HK-2 (cell line): ENCODE measurements around the gene FYN.
"Not testable (repeated sequence)": the region's sequence is repeated elsewhere in the genome, so short reads cannot be mapped to it uniquely, and the experiment has no call there.

Experiments
- DNase-seq: peaks from one replicate; pipeline ENCODE4 v3.0.0-alpha.2; 2018; ENCODE audit not compliant: unreplicated experiment

FYN gene

DNA sequence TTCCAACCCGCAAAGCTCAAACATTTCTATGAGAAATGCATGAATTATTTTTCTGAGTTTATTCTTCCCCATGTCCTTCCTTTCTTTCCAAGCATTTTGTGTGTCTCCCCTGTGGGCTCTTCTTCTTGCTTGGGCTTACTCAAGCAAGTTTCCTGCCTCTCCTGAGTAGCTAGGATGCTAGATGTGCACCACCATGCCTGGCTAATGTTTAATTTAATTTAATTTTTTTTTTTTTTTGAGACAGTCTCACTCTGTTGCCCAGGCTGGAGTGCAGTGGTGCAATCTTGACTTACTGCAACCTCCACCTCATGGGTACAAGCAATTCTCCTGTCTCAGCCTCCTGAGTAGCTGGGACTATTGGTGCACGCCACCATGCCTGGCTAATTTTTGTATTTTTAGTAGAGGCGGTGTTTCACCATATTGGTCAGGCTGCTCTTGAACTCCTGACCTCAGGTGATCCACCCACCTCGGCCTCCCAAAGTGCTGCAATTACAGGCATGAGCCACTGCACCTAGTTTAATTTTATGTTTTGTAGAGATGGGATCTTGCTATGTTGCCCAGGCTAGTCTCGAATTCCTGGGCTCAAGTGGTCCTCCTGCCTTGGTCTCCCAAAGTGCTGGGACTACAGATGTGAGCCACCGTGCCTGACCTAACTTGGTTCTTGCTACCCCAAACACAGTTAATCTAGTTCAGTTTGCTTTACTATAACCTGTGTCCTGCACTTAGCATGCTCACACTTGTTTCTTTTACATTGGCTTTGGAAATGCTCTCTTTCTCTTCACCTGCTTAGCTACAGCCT lies 192.2 kb downstream of the FYN start:
- DNase-seq: not testable (repeated sequence)

DNA sequence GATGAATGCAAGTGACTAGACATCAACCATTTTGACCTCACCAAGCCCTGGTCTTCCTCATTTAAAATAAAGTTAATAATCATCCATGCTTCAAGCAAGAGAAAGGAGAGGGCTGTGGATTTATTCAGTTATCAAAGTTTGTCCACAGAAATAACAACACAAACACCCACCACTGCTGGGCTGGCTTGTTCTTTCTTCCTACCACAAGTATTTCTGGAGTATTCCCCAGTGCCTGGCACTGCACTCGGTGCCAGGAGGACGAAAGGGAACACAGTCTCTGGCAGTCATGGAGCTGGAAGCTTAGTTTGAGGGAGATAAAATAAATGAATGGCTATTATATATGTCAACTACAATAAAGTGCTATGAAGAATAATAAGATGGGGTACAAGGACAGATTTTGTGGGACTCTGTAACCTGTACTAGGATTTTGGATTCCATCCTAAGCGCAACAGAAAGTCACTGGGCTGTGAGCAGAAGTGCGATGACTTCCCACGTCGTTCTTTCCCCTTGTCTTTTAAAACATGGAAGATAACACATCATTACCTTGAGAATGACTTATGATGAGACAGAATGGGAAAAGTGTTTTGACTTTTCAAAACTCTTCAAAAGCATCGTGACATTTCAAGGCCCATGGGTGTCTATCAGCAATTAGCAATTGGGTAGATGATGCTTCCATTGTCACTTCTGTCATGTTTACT lies 193.1 kb downstream of the FYN start:
- DNase-seq: no peak

DNA sequence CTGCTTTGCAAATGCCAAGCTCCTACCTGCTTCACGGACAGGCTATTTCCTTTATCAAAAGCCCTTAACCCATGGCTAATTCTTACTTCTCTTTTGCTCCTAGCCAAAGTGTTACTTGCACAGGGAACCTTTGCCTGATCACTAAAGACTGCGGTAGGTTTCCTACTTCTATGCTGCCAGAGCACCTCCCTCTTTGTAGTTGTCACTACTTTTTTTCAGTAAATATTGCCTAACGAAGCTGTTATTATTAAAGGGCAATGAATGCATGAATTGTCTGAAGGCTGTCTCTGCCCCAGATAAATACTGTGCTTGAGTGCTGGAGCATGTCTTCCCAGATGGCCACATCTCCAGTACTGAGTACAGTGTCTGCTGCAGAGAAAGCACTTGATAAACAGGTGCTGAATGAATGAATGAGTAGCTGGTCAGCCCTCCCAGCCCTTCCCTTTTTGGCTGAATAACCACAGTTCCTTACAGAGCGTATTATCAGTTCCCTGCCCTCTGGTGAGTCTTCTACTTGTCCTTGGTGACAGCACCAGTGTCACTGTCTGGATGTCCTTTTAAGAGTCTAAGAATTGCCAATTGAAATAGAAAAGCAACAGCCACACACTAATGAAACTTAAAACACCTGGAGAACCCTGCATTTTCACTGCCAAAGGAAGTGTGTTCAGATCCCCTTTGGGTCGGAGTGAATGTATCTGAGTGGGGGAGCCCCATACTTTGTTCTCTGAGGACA lies 194.0 kb downstream of the FYN start:
- DNase-seq: no peak

DNA sequence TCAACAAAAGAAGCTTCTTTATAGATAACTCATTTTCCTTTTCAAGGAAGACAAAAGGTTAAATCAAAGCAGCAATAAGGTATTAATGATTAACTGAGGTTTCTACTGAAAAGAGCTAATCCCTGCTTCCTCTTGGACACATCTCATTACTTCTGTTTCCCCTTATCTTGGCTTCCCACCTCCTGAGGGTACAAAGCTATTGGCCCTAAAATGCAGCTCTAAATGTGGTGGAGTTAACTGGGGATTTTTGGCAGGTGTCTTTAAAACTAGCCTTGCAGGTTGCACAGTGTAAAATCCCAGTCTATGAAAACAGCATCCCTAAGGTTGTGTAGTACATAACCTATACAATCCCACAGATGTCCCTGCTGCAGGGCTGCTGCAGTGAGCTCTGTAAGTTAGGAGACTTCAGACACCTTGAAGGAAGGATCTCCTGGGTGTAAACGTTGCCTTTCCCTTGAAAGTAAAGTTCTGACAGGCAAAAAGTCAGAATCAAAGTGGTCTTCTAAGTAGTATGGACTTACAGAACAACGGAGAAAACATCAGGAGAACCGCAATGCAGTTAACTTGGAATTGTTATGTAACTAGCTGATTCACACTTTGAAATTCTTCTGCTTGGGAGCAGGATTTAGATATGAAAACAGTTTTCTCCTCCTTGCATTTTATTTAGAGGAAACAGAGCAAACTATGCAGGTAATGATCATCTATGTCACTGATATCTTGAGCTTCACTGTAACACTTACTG lies 195.8 kb downstream of the FYN start:
- DNase-seq: peak; percentile 4

DNA sequence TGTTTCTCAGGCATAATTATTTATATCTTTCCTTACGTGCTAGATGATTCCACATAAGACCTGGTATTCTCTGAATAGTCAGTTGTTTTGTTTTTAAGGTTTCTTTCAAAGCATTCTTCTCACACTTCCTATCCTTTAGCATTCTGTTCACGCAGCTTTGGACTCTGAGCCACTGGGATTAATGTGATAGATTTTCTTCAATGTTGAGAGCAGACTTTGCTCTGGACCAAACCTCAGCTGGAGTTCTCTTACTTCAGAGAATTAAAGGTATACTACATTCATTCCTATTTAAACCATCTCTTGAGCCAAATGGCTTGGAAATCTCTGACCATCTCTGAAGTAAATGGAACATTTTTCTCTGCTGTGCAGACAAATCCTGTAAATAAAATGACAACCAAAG lies 196.9 kb downstream of the FYN start:
- DNase-seq: no peak

DNA sequence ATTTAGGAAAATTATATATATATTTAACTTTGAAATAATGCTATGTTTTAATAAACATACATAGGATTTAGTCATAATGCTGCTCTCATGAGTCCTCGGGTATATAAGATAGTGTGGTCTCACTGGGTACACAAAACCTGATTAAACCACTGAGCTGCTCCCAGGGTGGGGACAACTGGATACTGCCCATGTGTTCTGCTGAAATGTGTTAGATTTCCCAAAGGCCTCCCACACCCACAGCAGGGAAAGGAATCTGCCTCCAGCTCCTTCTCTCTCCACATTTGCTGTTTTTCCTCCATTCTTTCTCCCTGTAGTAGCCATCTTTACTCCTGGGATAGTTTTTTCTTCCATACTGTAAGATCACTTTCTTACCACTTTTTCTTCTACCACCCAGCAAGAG lies 198.4 kb downstream of the FYN start:
- DNase-seq: no peak

DNA sequence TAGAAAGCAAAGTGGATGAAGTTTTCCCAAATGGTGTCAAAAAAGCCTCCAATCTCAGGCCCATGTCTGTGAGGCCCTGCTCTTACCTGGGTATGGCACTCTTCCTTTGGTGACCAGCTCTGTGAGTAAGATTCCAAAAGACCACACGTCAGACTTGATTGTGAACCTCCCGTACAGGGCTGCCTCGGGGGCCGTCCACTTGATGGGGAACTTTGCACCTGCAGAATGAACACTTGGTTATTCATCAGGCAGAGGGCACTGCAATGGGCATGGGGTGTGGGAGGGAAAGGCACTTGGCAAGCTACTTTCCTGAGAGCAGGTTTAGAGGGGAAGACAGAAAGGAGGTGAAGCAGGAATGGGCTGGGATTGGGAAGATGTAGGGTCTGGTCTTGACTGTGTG lies 198.8 kb downstream of the FYN start:
- DNase-seq: no peak

DNA sequence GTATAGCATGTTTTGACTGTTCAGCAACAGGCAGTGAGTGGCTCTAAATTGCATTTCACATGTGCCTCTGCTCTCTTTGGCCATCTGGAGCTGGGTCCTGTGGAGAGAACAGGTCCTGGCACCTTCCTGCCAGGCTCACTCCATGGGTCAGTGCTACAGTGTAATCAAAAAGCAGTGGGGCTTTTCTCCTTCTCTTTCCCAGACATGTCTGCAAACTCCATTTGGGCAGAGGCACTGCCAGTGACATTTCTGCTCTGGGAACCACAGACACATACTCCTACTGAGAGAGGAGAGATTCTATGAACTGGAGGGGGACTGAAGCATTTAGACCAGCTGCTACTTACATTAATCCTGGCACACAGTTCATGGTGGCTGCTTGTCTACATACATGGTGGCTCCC lies 199.3 kb downstream of the FYN start:
- DNase-seq: no peak

DNA sequence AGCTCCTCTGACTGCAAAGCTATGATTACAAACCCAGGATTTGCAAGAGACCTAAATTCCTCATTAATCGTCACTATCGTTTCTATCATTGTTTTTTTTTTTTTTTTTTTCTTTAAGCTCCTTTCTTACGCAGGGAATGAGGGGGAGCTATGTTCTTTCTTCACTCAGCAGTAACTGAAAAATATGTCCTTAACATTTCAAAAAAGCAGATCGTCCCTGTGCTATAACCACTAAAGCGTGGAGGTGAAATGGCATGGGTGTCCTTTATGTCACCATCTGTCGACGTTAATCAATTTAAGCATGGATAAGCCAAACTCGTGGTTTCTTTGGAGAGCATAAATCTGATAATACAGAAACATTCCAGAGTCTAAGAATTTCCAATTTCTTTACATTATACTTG lies 199.7 kb downstream of the FYN start:
- DNase-seq: no peak

DNA sequence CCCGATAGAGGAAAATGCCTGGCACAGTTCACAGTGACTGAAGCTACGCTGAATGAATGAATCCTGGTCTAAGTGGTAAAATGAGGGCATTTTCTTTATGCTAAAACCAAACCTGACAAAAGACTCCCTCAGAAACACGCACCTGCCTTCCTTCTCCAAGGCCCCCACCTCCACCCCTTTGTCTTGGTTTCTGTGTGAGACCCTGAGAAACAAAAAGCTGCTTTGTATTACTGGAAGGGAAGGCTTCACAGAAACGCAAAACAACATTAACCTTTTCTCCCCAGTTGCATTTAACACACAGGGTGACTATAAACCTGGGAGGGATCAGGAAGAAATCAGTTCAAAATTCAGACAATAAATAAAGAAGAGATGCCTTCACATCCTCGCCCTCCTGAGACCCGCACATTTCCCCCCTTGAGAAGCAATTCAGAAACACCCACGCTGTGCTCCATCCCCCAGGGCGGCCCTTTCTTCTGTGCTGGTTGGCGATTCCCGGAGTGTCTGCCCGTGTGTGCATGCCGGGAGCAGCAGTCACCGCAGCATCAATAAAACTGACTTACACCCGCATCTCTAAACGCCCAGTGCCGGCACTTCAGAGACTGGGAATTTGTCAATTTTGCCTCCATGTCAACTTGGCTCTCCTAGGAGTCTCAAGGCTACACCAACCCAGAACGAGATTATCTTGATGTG lies 200.3 kb downstream of the FYN start:
- no peak for DNase-seq

DNA sequence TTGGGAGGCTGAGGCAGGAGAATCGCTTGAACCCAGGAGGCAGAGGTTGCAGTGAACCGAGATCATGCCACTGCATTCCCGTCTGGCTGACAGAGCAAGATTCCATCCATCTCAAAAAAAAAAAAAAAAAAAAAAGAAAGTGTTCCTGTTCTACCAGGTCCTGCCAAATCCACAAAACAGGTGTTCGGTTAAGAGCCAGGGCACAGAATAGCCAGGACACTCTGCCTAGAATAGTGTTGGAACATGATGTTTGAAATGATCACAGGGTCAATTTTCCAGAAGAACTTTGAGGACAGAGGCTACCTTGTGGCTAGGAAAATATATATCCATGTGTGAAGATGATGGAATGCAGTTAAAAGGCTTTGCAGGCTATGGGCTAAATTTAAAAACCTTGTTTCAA lies 203.9 kb downstream of the FYN start:
- DNase-seq: no peak

DNA sequence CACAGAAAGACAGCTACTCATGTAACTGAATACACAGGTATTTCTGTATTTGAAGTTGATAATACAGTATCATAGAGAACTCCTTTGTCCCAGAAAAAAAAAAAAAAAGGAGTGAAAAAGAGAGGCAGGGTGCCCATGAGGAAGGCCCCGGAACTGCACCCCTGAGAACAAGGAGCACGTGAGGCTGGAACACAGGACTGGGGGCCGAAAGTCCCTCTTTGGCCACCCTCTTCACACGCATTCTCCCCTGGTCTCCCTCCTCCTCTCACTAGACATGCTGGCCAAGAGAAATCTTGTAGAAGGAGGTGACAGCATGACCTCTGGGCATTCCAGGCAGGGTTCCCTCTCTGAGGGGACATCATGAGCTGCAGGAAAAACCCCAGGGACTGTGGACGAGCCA lies 204.8 kb downstream of the FYN start:
- DNase-seq: no peak

DNA sequence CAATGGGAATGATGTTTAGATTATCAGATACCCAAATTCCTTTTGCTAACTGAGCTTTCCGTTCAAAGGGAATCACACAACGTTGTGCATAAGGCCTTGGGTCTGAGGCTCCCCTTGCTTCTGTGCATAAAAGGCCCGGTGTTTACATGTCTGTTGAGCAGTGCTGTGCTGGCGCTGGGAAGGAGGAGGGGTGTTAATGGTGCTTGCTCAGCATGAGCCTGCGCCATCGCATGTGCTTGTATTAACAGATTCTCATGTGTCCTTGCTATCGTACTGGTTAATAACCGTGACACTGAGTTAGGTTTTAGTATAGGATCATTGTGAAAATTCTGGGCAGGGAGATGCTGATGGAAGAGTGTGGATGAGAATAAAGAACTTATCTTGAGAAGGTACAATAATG lies 205.3 kb downstream of the FYN start:
- no peak for DNase-seq

DNA sequence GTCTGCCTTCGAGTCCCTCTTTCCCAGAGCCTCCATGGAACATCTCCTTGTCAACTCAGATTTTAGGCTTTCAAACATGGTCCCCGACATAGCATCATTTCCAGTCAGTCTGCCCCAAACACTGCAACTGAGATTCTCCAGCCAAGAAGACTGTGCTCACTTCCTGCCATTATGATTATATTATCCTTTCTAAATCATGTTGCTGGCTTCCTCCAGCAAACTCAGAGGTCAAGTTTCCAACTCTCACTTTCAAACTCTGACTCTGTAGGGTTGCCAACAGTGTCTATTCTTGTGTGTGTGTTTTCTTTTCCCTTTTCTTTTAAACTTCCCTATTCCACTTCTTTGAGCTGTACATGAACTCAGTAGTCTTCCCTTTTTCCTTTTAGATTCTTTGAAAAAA lies 206.4 kb downstream of the FYN start:
- no peak for DNase-seq

DNA sequence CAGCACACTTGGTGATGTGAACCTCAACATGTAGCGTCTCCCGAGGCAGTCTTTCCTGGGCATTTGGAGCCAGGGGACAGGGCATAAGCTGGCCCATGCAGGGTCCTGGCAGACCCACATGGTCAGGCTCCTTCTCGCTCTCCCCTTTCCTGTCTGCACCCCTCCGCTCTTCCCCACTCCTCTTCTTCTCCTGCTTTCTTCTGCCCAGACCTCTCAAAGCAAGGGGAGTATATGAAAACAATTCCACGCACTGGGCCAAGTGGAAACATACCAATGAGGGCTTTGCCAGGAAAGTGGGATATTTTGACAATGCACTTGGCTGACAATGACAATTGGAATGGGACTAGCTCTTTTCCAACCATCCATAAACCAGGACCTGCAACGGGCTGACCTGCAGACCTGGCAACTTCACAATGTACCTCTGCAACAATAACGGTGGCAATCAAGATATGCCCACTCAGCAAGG lies 208.7 kb downstream of the FYN start:
- DNase-seq: no peak

DNA sequence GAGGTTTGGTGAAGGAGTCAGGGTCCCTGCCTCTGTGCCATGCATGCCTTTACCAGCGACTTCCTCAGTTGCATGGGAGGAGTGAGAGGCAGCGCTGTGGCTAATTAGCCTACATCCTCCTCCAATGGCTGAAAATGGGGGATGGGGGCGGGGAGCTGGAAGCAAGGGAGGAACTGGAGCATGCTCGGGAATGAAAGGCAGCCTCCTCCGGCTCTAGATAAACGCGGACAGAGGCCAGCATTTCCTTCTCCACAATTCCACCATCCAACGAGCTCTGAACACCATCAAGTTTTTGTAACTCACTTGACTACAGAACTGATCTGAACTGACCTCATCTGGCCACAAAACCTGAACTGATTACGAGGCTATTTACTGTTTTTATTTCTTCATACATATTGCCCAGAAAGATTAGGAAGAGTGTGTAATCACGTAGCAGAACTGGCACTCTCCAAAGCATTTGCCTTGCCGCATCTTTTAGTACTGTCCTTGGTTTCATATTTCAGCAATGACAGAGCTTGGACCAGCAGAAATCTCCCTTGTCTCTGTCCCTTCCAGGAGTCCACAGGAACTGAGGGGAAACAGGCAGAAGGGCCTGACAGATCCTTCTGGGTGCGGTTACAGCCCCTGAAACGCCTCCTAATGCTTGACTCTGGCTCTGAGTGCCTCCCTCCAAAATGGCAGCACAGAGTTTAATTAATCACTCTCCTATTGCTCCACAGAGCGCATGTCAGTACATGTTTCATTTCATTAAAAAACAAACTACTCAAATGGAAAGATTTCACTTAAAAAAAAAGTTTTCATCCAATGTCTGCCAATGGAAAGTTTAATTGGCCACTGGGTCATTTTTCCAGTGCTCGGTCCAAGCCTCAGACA lies 209.3 kb downstream of the FYN start:
- DNase-seq: no peak

DNA sequence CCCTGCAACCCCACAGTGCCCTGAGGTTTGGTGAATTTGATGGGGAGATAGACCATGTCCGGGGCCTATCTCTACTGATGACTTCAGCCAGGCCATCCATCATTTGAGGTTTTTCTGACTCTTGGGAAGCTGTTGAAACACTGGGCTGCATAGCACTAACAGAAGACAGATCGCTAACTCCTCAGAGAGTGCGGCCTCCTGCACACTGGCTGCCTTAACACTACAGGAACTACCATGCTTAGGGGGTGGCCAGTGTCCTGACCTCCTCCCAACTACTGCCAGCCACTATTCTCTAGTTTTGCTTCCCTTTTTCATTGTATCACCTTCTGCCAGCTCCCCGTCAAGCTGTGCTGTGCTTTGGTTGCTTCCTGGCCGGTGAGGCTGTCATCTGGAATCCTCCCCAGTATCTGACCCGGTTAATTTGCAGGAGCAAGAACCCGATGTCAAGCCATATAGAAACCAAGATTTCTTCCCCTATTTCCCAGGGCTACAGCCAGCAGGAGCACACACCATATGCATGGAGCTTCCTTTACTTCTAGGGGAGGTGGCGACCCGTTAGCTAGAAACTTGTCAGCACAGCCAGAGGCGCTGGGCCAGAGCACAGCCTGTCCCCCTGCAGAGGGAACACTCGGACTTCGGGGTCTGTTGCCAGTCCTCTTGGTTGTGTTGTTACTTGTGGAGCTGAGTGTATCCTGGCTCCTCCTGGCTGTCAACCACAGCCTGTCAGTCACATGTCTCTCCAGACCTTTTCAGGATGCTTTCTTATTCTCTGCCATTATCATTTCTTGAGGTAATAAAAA lies 210.3 kb downstream of the FYN start:
- DNase-seq: no peak

DNA sequence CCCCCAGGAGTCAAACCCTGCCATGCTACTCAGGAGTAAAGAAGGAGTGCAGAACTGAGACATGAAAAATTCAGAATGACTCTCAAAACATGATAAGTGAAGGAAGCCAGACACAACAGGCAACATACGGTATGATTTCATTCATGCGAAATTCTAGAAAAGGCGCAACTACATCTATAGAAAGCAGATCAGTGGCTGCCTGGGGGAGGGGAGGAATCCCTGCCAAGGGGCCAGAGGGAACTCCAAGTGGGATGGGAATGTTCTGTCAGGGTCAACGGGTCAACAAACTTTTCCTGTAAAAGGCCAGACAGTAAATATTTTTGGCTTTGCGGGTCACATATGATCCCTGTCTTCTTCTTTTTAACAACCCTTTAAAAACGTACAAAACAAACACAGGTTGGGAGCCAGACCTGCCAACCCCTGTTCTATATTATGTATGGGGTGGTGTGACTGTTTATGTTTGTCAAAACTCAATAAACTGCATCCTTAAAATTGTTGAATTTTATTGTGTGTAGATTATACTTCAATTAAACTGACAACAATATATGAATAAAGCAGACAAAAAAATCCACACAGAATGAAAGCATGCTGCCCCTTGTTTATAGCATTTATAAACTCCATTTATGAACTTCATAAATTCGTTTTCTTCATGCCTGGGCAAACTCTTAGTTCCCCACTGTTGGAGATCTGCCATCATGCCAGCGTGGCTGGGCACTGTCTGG lies 211.0 kb downstream of the FYN start:
- no peak for DNase-seq

DNA sequence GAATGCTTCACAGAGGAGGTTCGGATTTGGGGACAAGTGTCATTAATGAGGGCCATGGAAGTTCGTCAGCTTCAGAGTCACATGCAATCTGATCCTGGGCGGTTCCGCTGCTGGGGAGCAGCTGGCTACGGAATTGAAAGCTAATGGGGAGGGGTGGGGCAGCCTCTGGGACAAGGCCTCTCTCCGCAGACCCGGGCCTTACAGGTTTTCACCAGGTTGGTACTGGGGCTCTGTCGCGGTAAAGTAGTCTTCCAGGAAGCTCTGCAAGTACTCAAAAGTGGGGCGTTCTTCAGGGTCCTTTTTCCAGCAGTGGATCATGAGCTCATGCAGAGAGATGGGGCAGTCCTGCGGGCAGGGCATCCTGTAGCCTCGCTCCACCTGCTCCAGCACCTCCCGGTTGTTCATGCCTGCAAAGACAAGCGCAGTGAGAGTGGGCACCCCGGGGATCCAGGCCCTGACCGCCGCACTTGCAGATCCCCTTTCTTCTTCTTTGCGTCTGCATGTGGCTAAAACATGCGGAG lies 211.7 kb downstream of the FYN start:
- DNase-seq: no peak
